Measurements from ENCODE around the gene KIF16B. TPM values are rescaled to one million over a fixed set of nuclear protein-coding genes. Genes with fewer than 3 reads are reported as not detected.

The KIF16B gene
- total RNA-seq, 1 donor from 2014 or later = 27.0 TPM

DNA sequence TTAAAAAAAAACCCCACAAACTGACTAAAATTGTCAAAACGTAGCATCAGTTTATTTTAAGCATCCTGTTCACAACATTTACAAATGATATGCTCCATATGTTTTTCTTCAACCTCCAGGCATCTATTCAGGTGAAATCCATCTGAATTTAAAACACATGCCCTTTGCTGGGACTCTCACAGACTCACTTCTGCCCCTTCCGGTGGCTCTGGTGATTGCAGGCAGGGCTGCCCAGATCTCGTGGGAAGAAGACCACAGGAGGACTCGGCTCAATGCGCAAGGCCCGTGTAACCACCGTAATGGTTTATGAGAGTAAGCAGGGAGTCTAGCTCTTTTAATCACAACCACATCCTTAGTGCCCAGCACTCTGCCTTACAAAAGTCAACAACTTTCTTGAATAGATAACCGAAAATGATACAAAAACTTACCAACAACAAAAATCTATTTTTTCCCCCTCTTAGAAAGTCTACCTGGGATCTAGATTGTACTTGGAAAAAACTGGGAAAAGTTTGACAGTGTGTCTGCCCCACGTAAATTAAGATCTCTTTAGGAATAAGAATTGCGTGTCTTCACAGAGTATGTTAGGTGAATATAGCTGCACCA lies 139.1 kb downstream of the KIF16B start:
- Mint-ChIP-seq H3K36me3 (ENCODE audit: unreplicated experiment) (peaks cover 10% of the 10 kb centered on the region), H3K27ac (ENCODE audit: unreplicated experiment) (no peak overlapping the region), H3K27me3 (ENCODE audit: unreplicated experiment) (no peaks in the 10 kb centered on the region), H3K4me3 (ENCODE audit: unreplicated experiment) (no peak overlapping the region), H3K9me3 (ENCODE audit: unreplicated experiment) (no peaks in the 10 kb centered on the region), H3K4me1 (ENCODE audit: low read depth, unreplicated experiment) (peaks cover 12% of the 10 kb centered on the region)
- TF ChIP-seq, protein P1, sequence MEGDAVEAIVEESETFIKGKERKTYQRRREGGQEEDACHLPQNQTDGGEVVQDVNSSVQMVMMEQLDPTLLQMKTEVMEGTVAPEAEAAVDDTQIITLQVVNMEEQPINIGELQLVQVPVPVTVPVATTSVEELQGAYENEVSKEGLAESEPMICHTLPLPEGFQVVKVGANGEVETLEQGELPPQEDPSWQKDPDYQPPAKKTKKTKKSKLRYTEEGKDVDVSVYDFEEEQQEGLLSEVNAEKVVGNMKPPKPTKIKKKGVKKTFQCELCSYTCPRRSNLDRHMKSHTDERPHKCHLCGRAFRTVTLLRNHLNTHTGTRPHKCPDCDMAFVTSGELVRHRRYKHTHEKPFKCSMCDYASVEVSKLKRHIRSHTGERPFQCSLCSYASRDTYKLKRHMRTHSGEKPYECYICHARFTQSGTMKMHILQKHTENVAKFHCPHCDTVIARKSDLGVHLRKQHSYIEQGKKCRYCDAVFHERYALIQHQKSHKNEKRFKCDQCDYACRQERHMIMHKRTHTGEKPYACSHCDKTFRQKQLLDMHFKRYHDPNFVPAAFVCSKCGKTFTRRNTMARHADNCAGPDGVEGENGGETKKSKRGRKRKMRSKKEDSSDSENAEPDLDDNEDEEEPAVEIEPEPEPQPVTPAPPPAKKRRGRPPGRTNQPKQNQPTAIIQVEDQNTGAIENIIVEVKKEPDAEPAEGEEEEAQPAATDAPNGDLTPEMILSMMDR (IDR thresholded peaks at IDR 0.05; ENCODE audit: partially characterized antibody, unreplicated experiment) = peak; percentile 83
- DNase-seq = peak; percentile 87

DNA sequence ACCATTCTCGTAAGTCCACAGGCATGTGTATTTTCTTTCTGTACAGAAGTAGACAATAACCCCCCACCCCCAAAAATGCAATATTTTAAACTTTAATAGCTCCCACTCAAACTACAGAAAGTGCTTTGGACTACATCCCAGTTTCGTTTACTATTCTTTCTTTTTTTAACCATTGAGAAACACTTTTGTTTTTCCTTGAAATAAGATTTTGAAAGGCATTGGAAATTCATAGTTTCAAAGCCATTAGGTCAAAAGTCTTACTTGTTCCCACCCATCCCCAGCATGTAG lies 140.0 kb downstream of the KIF16B start:
- TF ChIP-seq, protein P1 (IDR thresholded peaks at IDR 0.05; ENCODE audit: partially characterized antibody, unreplicated experiment) = no peak
- H3K27ac Mint-ChIP-seq (ENCODE audit: unreplicated experiment) = no peak overlapping the region
- H3K36me3 Mint-ChIP-seq (ENCODE audit: unreplicated experiment) = peaks cover 6% of the 10 kb centered on the region
- H3K9me3 Mint-ChIP-seq (ENCODE audit: unreplicated experiment) = no peaks in the 10 kb centered on the region
- H3K27me3 Mint-ChIP-seq (ENCODE audit: unreplicated experiment) = no peaks in the 10 kb centered on the region
- no peak overlapping the region for H3K4me3 Mint-ChIP-seq (ENCODE audit: unreplicated experiment)
- H3K4me1 Mint-ChIP-seq (ENCODE audit: low read depth, unreplicated experiment) = peaks cover 12% of the 10 kb centered on the region
- DNase-seq = no peak

DNA sequence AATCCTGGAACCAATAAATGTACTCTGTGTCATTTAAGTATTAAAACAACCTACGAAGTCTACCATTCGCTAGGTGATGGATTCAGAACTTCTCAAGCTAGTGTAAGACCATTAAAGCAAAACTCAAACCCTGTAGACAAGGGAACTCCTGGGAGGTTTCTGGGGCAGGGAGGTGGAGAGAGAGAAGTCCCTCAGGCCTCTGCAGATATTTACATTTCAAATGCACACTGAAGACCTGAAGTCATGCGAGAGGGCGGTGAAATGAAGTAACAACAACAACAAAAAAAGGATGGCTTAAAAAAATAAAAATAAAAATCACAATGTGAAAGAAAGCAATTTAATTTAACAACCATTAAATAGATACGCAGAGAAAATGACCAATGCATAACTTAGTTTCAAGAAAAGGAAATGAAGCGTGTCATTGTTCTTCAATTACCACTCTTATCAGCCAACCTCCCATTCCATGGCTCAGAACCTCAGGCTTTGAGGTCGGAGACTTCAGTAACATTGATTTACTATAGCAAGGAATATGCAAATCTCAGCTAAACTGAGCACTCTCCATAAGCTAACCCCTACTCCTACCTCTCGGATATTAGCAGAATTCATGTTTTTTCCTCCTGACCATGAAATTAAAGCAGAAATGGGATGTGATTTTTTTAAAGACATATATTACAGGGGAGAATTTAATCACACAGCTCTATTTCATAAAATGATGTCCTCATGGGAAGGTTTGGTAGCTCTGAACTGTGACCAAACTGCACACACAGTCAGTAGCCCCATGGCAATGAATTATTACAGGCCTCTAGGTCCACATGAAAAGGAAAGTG lies 140.6 kb downstream of the KIF16B start:
- Mint-ChIP-seq H3K36me3 (ENCODE audit: unreplicated experiment) (peaks cover 6% of the 10 kb centered on the region), H3K27me3 (ENCODE audit: unreplicated experiment) (no peaks in the 10 kb centered on the region), H3K4me3 (ENCODE audit: unreplicated experiment) (no peak overlapping the region), H3K9me3 (ENCODE audit: unreplicated experiment) (no peaks in the 10 kb centered on the region), H3K27ac (ENCODE audit: unreplicated experiment) (no peak overlapping the region), H3K4me1 (ENCODE audit: low read depth, unreplicated experiment) (peaks cover 12% of the 10 kb centered on the region)
- TF ChIP-seq, protein P1 (IDR thresholded peaks at IDR 0.05; ENCODE audit: partially characterized antibody, unreplicated experiment) = no peak
- DNase-seq = no peak

DNA sequence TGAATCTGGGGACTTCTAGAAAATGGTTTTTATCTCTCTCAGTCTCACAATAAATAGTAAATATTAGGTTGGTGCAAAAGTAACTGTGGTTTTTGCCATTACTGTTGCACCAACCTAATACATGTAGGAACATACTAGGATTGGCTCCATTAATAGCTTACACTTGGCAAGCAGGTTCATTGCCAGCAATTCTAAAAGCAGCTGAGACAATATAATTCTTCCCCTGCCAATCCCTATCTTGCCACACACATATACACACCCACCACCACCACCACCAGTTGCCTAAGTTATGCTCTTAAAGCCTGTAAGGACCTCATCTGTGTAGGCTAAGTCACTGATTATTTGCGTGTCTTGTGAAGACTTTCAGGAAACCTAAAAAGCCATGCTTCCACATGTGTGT lies 145.1 kb downstream of the KIF16B start:
- Mint-ChIP-seq H3K27ac (ENCODE audit: unreplicated experiment) (no peak overlapping the region), H3K4me3 (ENCODE audit: unreplicated experiment) (no peak overlapping the region), H3K9me3 (ENCODE audit: unreplicated experiment) (peaks cover 2% of the 10 kb centered on the region), H3K27me3 (ENCODE audit: unreplicated experiment) (no peaks in the 10 kb centered on the region), H3K4me1 (ENCODE audit: low read depth, unreplicated experiment) (peaks cover 4% of the 10 kb centered on the region), H3K36me3 (ENCODE audit: unreplicated experiment) (peaks cover 16% of the 10 kb centered on the region)
- TF ChIP-seq, protein P1 (IDR thresholded peaks at IDR 0.05; ENCODE audit: partially characterized antibody, unreplicated experiment) = no peak
- DNase-seq = no peak

DNA sequence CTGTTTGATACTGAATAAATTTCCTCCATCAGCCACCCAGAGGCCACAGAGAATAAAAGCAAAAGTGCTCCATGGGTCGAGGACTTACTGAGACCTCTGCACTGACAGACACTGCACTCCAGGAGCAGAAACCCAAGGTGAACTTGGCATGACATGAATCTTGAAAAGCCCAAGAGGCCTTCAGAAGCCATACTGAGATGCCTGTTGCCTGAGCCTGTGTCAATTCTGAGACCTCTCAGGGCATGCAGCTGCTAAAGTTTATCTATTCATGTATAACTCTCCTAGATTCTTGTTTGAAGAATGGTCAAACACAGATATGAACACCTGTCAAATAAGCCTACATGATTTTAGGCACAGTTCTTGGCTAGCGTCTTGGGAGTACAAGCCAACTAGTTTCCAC lies 145.7 kb downstream of the KIF16B start:
- Mint-ChIP-seq H3K36me3 (ENCODE audit: unreplicated experiment) (peaks cover 16% of the 10 kb centered on the region), H3K27me3 (ENCODE audit: unreplicated experiment) (no peaks in the 10 kb centered on the region), H3K4me3 (ENCODE audit: unreplicated experiment) (no peak overlapping the region), H3K4me1 (ENCODE audit: low read depth, unreplicated experiment) (peaks cover 3% of the 10 kb centered on the region), H3K27ac (ENCODE audit: unreplicated experiment) (no peak overlapping the region), H3K9me3 (ENCODE audit: unreplicated experiment) (peaks cover 2% of the 10 kb centered on the region)
- TF ChIP-seq, protein P1 (IDR thresholded peaks at IDR 0.05; ENCODE audit: partially characterized antibody, unreplicated experiment) = no peak
- DNase-seq = no peak
